Measurements from ENCODE around the gene PPP2R2D.

The PPP2R2D gene

GRCh38 chr10:131858583-131859340 is 42.0 kb upstream of the PPP2R2D start:
- no peak for TF ChIP-seq JUND (IDR thresholded peaks at IDR 0.05; ENCODE audit: low read depth)
- in situ Hi-C loops (cut with HindIII; ENCODE audit: low pct_unique_long_range_greater_than_20kb, low sequenced_read_pairs), result no loop called here
- no peak for DNase-seq (ENCODE audit: low read depth in 1 of 2, low spot score in 1 of 2)

- in situ Hi-C loops (cut with HindIII; ENCODE audit: low pct_unique_long_range_greater_than_20kb, low sequenced_read_pairs), result no loop called here
- no peak for TF ChIP-seq JUND (IDR thresholded peaks at IDR 0.05; ENCODE audit: low read depth)
- DNase-seq (ENCODE audit: low read depth in 1 of 2, low spot score in 1 of 2), result no peak
Measured at GRCh38 chr10:131859341-131860020, 41.3 kb upstream of the PPP2R2D start.

GRCh38 chr10:131860311-131860710 is 40.5 kb upstream of the PPP2R2D start:
- TF ChIP-seq JUND (IDR thresholded peaks at IDR 0.05; ENCODE audit: low read depth), result no peak
- in situ Hi-C loops (cut with HindIII; ENCODE audit: low pct_unique_long_range_greater_than_20kb, low sequenced_read_pairs), result no loop called here
- DNase-seq (ENCODE audit: low read depth in 1 of 2, low spot score in 1 of 2), result no peak

- in situ Hi-C loops (cut with HindIII; ENCODE audit: low pct_unique_long_range_greater_than_20kb, low sequenced_read_pairs), result no loop called here
- no peak for DNase-seq (ENCODE audit: low read depth in 1 of 2, low spot score in 1 of 2)
- TF ChIP-seq JUND (IDR thresholded peaks at IDR 0.05; ENCODE audit: low read depth), result no peak
Measured at GRCh38 chr10:131860806-131861440, 39.9 kb upstream of the PPP2R2D start.

GRCh38 chr10:131862548-131862947 is 38.3 kb upstream of the PPP2R2D start:
- TF ChIP-seq JUND (IDR thresholded peaks at IDR 0.05; ENCODE audit: low read depth), result no peak
- no peak for DNase-seq (ENCODE audit: low read depth in 1 of 2, low spot score in 1 of 2)
- in situ Hi-C loops (cut with HindIII; ENCODE audit: low pct_unique_long_range_greater_than_20kb, low sequenced_read_pairs), result no loop called here

GRCh38 chr10:131865223-131865917 is 35.4 kb upstream of the PPP2R2D start:
- in situ Hi-C loops (cut with HindIII; ENCODE audit: low pct_unique_long_range_greater_than_20kb, low sequenced_read_pairs), result no loop called here
- no peak for TF ChIP-seq JUND (IDR thresholded peaks at IDR 0.05; ENCODE audit: low read depth)
- DNase-seq (ENCODE audit: low read depth in 1 of 2, low spot score in 1 of 2), result no peak

GRCh38 chr10:131866673-131867072 is 34.1 kb upstream of the PPP2R2D start:
- in situ Hi-C loops (cut with HindIII; ENCODE audit: low pct_unique_long_range_greater_than_20kb, low sequenced_read_pairs), result no loop called here
- no peak for TF ChIP-seq JUND (IDR thresholded peaks at IDR 0.05; ENCODE audit: low read depth)
- DNase-seq (ENCODE audit: low read depth in 1 of 2, low spot score in 1 of 2), result no peak

GRCh38 chr10:131868436-131868835 is 32.4 kb upstream of the PPP2R2D start:
- no peak for TF ChIP-seq JUND (IDR thresholded peaks at IDR 0.05; ENCODE audit: low read depth)
- no peak for DNase-seq (ENCODE audit: low read depth in 1 of 2, low spot score in 1 of 2)
- in situ Hi-C loops (cut with HindIII; ENCODE audit: low pct_unique_long_range_greater_than_20kb, low sequenced_read_pairs), result no loop called here

- no peak for TF ChIP-seq JUND (IDR thresholded peaks at IDR 0.05; ENCODE audit: low read depth)
- no peak for DNase-seq (ENCODE audit: low read depth in 1 of 2, low spot score in 1 of 2)
- in situ Hi-C loops (cut with HindIII; ENCODE audit: low pct_unique_long_range_greater_than_20kb, low sequenced_read_pairs), result no loop called here
Measured at GRCh38 chr10:131869344-131869743, 31.5 kb upstream of the PPP2R2D start.

GRCh38 chr10:131870411-131870810 is 30.4 kb upstream of the PPP2R2D start:
- in situ Hi-C loops (cut with HindIII; ENCODE audit: low pct_unique_long_range_greater_than_20kb, low sequenced_read_pairs), result no loop called here
- no peak for DNase-seq (ENCODE audit: low read depth in 1 of 2, low spot score in 1 of 2)
- TF ChIP-seq JUND (IDR thresholded peaks at IDR 0.05; ENCODE audit: low read depth), result no peak

- DNase-seq (ENCODE audit: low read depth in 1 of 2, low spot score in 1 of 2), result no peak
- in situ Hi-C loops (cut with HindIII; ENCODE audit: low pct_unique_long_range_greater_than_20kb, low sequenced_read_pairs), result no loop called here
- TF ChIP-seq JUND (IDR thresholded peaks at IDR 0.05; ENCODE audit: low read depth), result no peak
Measured at GRCh38 chr10:131870831-131871672, 29.8 kb upstream of the PPP2R2D start.

GRCh38 chr10:131871673-131872005 is 29.2 kb upstream of the PPP2R2D start:
- DNase-seq (ENCODE audit: low read depth in 1 of 2, low spot score in 1 of 2), result no peak
- in situ Hi-C loops (cut with HindIII; ENCODE audit: low pct_unique_long_range_greater_than_20kb, low sequenced_read_pairs), result no loop called here
- TF ChIP-seq JUND (IDR thresholded peaks at IDR 0.05; ENCODE audit: low read depth), result no peak
